GM21529 (cell line): ENCODE measurements around the gene FHIT.

ENCODE experiments used
- ATAC-seq: cut with Tn5 transposase; IDR thresholded peaks from one replicate; pipeline ENCODE4 v1.9.1; 2021; ENCODE audit not compliant: unreplicated experiment

FHIT gene

GRCh38 chr3:59925946-59926345 lies 1325.3 kb downstream of the FHIT start:
- ATAC-seq = no peak

GRCh38 chr3:59922192-59922591 lies 1329.1 kb downstream of the FHIT start:
- no peak for ATAC-seq

GRCh38 chr3:59920822-59921221 lies 1330.4 kb downstream of the FHIT start:
- no peak for ATAC-seq

GRCh38 chr3:59919586-59919985 lies 1331.7 kb downstream of the FHIT start:
- no peak for ATAC-seq

- ATAC-seq = no peak
Measured at GRCh38 chr3:59914251-59914650, 1337.0 kb downstream of the FHIT start.

GRCh38 chr3:59913645-59914044 lies 1337.6 kb downstream of the FHIT start:
- no peak for ATAC-seq

- ATAC-seq = no peak
Measured at GRCh38 chr3:59908701-59909100, 1342.6 kb downstream of the FHIT start.

- no peak for ATAC-seq
Measured at GRCh38 chr3:59908280-59908679, 1343.0 kb downstream of the FHIT start.

- ATAC-seq = no peak
Measured at GRCh38 chr3:59904296-59904695, 1347.0 kb downstream of the FHIT start.

- no peak for ATAC-seq
Measured at GRCh38 chr3:59899061-59899460, 1352.2 kb downstream of the FHIT start.

GRCh38 chr3:59895972-59896371 lies 1355.3 kb downstream of the FHIT start:
- no peak for ATAC-seq

GRCh38 chr3:59894425-59895121 lies 1356.7 kb downstream of the FHIT start:
- ATAC-seq = no peak

- ATAC-seq = no peak
Measured at GRCh38 chr3:59890639-59891038, 1360.6 kb downstream of the FHIT start.

GRCh38 chr3:59886790-59887189 lies 1364.5 kb downstream of the FHIT start:
- ATAC-seq = no peak

GRCh38 chr3:59885899-59886400 lies 1365.3 kb downstream of the FHIT start:
- no peak for ATAC-seq

- no peak for ATAC-seq
Measured at GRCh38 chr3:59885101-59885500, 1366.2 kb downstream of the FHIT start.

- no peak for ATAC-seq
Measured at GRCh38 chr3:59884409-59884808, 1366.8 kb downstream of the FHIT start.

GRCh38 chr3:59882746-59883145 lies 1368.5 kb downstream of the FHIT start:
- no peak for ATAC-seq

- no peak for ATAC-seq
Measured at GRCh38 chr3:59880717-59881116, 1370.5 kb downstream of the FHIT start.

GRCh38 chr3:59879031-59879581 lies 1372.1 kb downstream of the FHIT start:
- ATAC-seq = no peak

GRCh38 chr3:59878038-59878427 lies 1373.2 kb downstream of the FHIT start:
- ATAC-seq = no peak

GRCh38 chr3:59877263-59878037 lies 1373.8 kb downstream of the FHIT start:
- ATAC-seq = no peak
